ENCODE measurements around the gene CAPN10. TPM values are rescaled to one million over a fixed set of nuclear protein-coding genes. Genes with fewer than 3 reads are reported as not detected.

Gene CAPN10
- total RNA-seq, 3 donors from 2014 or later = 17.0 to 26.2 (median 25.5) TPM

- no peaks in the 10 kb centered on the region for H3K36me3 ChIP-seq
- DNase-seq (ENCODE audit: low spot score in 2 of 2) = peak in 1 of 2 donors; percentile 57
- TF ChIP-seq POLR2AphosphoS5 (IDR thresholded peaks at IDR 0.05) = peak in 1 of 3 donors; percentile 5
- TF ChIP-seq CTCF (IDR thresholded peaks at IDR 0.05) = no peak
- H3K27ac ChIP-seq = peak overlapping the region; percentile 71 to 85
- H3K9me3 ChIP-seq = no peaks in the 10 kb centered on the region
- peaks cover 7 to 13% of the 10 kb centered on the region in 2 donors for H3K4me1 ChIP-seq
- no peaks in the 10 kb centered on the region for H3K27me3 ChIP-seq
- intact Hi-C loops (cut with DNase I; ENCODE audit: low total_unique reads) = no loop called here
- H3K4me3 ChIP-seq = peak overlapping the region in 1 of 3 donors; percentile 13
Observed at GRCh38 chr2:240579771-240580614, 6.5 kb upstream of the CAPN10 start.

GRCh38 chr2:240581811-240582210, 4.7 kb upstream of the CAPN10 start:
- TF ChIP-seq CTCF (IDR thresholded peaks at IDR 0.05) (no peak), POLR2A (IDR thresholded peaks at IDR 0.05) (no peak), POLR2AphosphoS5 (IDR thresholded peaks at IDR 0.05) (no peak)
- Histone ChIP-seq H3K36me3 (no peaks in the 10 kb centered on the region), H3K27me3 (no peaks in the 10 kb centered on the region), H3K4me3 (no peak overlapping the region), H3K4me1 (peaks cover 13 to 17% of the 10 kb centered on the region in 2 donors), H3K9me3 (no peaks in the 10 kb centered on the region), H3K27ac (no peak overlapping the region)
- intact Hi-C loops (cut with DNase I; ENCODE audit: low total_unique reads) = no loop called here
- DNase-seq (ENCODE audit: low spot score in 2 of 2) = no peak

- Histone ChIP-seq H3K4me3 (no peak overlapping the region), H3K36me3 (no peaks in the 10 kb centered on the region), H3K9me3 (no peaks in the 10 kb centered on the region), H3K27me3 (no peaks in the 10 kb centered on the region), H3K27ac (no peak overlapping the region), H3K4me1 (peaks cover 17 to 24% of the 10 kb centered on the region in 2 donors)
- TF ChIP-seq CTCF (IDR thresholded peaks at IDR 0.05) (no peak), POLR2AphosphoS5 (IDR thresholded peaks at IDR 0.05) (no peak), POLR2A (IDR thresholded peaks at IDR 0.05) (no peak)
- no peak for DNase-seq (ENCODE audit: low spot score in 2 of 2)
- intact Hi-C loops (cut with DNase I; ENCODE audit: low total_unique reads) = no loop called here
Observed at GRCh38 chr2:240582781-240583180, 3.8 kb upstream of the CAPN10 start.

GRCh38 chr2:240583774-240584173, 2.8 kb upstream of the CAPN10 start:
- H3K4me1 ChIP-seq = peaks cover 24 to 29% of the 10 kb centered on the region in 2 donors

More at GRCh38 chr2:240583774-240584173, 2.8 kb upstream of the CAPN10 start:
- no peak for TF ChIP-seq POLR2AphosphoS5 (IDR thresholded peaks at IDR 0.05)
- no peak for TF ChIP-seq CTCF (IDR thresholded peaks at IDR 0.05)
- TF ChIP-seq POLR2A (IDR thresholded peaks at IDR 0.05) = no peak
- DNase-seq (ENCODE audit: low spot score in 2 of 2) = no peak
- intact Hi-C loops (cut with DNase I; ENCODE audit: low total_unique reads) = loop anchor here (1.0 kb wide), 1 partner anchor 16 kb away; no protein-coding TSS in a partner anchor
- H3K36me3 ChIP-seq = no peaks in the 10 kb centered on the region
- no peaks in the 10 kb centered on the region for H3K9me3 ChIP-seq
- no peak overlapping the region for H3K4me3 ChIP-seq
- H3K27me3 ChIP-seq = no peaks in the 10 kb centered on the region
- H3K27ac ChIP-seq = no peak overlapping the region

All from breast epithelium (tissue), 4 donors.